Cortex of kidney (tissue), 1 donor: ENCODE data around the gene PSAP.
"Not testable (repeated sequence)": the region's sequence is repeated elsewhere in the genome, so short reads cannot be mapped to it uniquely, and the experiment has no call there.

Experiments
- DNase-seq: peaks from one replicate; lab custom pipeline; 2025; lab: John Stamatoyannopoulos, UW

Gene PSAP

DNA sequence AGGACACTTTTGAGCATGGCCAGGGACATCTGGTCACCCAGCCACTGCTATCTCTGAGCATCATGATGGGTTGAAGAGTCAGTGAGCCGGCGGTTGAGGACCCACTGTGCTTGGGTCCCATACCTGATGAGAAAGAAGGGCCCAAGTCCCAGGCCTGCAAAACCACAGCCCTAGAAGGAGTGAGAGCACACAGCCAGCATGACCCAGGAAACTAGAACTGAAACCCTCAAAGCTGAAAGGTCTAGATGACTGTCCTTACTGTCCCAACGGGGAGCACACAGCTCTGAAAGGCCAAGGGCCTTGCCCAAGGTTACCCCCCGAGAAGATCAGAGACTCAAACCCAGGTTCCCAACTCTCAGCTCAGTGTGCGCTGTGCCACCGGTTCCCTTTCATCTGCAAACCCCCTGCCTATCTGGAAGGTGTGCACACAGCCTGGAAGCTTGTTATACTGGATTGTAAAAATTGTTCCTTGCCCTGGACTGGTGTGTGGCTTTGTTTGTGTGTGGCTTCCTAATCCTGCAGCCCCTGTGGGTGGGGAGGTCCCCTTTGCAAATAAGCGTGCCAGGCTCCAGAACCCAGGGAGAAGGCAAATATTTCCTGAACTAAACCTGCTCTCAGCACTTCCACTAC is 22.6 kb upstream of the PSAP start:
- no peak for DNase-seq

DNA sequence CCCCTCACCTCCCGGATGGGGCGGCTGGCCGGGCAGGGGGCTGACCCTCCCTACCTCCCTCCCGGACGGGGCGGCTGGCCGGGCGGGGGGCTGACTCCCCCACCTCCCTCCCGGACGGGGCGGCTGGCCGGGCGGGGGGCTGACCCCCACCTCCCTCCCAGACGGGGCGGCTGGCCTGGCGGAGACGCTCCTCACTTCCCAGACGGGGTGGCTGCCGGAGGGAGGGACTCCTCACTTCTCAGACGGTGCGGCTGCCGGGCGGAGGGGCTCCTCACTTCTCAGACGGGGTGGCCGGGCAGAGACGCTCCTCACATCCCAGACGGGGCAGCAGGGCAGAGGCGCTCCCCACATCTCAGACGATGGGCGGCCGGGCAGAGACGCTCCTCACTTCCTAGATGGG is 18.6 kb upstream of the PSAP start:
- DNase-seq = not testable (repeated sequence)

DNA sequence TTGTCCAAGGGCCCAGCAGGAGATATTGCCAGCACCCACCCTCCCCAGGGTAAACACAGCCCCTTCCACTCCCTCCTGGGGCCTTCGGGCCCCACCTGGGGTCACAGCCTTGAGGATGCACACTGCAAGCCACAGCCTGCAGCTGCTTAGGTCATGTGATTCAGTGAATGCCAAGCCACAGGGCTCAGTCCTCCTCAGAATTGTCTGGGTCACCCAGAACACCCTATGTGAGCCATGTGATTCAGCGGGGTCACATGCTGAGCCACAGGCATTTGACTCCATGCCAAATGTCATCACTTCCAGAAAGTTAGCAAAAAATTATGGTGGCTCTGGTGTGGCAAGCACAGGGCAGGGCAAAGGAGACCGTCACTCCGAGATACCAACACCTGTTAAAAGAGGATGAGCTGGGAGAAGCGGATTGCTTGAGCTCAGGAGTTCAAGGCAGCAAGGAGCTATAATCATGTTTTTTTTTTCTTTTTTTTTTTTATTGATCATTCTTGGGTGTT is 17.2 kb upstream of the PSAP start:
- no peak for DNase-seq

DNA sequence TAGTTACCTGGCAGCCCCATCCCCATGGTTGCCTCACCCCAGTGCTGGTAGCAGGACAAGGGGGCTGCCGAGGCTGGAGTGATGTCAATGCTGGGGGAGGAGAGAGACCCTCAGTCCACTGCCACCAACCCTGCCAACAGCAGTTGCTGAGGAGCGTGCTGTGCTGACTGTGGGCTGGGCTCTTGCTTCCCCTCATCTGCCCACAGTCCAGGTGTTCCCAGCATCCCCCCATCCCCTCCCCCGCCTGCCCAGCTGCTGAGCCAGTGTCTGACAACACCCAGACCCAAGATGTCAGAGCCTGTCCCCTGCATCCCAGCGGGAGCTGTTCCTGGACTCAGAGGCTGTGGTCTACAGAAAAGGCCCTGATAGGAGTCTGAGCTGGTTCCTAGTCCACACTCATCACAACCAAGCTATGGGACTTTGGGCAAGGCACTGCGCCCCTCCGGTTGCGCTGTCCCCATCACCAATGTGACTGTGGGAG is 14.6 kb upstream of the PSAP start:
- no peak for DNase-seq

DNA sequence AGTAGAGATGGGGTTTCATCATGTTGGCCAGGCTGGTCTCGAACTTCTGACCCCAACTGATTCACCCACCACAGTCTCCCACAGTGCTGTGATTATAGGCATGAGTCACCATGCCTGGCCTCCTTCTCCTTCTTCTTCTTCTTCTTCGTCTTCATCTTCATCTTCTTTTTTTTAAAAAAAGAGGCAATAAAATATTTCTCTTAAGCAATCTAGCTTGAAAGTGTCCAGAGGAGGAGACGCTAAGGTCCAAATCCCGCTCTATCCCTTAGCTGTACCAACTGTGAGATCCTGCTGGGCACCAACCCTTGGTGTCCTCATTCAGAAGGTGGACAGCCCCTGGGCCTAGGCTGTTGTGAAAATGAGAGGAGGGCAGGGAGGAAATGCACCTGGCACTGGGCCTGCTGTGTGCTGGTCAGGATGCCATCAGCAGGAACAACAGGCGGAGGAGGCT is 13.9 kb upstream of the PSAP start:
- DNase-seq = no peak

DNA sequence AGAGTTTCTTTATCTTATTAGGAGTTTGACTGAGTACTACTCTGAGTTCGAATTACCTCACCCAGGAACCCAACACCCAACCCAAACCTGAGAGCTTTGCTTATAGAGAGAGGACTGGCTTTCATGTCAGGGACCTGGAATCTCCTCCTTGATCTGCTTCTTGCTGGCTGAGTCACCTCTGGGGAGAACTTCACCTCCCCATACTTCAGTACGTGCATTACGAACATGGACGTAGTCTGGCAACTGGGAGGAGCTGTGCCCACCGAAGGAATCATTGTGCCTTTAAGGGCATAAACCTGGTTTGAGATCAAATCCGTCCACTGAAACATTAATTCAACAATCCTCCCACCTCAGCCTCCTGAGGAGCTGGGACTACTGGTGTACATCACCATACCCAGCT is 12.2 kb upstream of the PSAP start:
- no peak for DNase-seq

DNA sequence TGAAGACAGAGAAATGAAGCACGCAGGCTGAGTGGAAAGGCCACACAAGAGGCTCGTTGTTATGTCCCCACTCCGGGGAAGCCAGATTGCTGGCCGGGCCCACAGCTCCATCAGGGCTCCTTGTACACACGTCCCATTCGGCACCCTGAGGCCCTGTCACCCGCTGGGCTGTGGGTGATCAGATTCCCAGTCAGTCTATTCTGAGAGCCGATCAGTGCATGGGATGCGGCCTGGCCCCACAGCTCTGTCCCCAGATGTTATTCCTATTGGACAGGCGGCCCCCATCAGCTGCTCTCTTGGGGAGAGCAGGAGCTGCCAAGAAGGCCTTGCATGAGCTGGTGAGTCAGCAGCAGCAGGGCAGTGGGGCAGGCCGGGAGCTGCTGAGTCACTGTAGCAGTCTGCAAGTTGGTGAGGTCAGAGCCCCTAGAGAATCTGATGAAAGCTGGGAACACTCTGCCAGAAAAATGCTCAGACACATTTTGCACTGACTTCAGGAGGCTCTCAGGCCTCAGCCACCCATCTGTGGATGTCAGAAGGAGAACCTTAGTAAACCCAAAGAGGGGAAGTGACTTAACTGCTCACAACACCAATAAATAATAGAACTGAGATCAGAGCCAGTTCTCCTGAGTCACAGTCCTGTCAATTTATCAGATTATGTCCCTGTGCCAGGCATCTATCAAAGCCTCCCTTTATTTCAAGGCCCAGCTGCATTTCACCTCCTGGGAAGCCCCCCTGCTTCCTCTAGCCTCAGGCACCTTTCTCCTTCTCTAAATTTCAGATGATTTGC is 9.4 kb upstream of the PSAP start:
- peak; percentile 28 for DNase-seq

DNA sequence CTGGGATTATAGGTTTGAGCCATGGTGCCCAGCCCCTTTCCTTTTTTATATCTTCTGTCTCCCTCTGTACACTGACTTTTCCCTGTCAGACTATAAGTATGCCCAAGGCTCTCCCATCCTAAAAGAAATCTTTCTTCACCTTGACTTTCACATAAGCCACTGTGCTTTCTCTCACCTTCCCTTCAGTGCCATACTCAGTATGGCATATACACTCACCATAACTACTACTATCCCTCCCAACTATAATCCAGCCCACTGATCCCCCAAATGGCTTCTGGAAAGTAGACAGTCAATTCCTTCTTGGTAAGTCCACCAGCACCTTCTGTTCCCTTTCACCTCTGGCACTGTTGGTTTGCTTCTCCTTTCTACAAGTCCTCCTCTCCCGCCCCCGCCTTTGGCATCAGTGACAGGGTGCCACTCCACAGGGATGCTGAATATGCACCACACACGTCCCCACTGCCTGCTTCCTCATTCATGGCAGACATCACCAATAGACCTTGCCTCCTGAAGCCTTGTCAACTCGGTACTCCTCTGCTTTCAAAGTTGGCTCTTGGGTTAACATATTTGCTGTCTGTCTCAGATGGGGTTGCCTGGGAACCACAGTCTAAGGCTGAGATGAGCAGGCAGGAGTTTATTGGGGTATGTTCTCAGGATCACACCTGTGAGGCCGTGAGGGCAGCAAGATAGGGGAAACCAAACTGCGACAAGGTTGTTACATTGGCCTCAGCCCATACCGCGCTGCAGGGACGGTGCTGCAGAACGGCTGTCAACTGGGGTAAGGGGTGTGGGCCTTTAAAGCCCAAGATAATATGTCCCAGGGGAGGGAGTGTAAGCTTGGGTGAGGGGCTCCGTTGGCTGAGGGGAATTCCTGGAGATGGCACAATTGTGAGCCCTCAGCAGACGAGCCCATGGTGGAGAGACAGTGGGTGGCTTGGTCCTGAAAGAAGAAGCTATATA is 7.2 kb upstream of the PSAP start:
- DNase-seq = no peak

DNA sequence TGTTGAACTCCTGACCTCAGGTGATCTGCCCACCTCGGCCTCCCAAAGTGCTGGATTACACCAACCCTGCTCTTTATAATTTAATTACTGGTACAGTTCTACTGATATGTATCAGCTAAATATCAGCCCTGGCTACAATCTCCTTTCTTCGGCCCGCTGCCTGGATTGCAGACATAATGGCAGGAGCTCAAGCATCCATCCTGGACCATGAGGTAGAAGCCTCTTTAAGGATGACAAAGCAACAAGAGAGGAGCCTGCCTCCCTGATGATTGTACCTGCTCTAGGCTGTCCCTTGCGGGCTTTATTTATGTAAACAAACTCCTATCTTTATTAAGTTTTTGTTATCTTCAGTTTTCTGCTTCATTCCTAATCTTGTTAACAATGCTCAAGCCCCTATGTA is 5.6 kb upstream of the PSAP start:
- DNase-seq = no peak

DNA sequence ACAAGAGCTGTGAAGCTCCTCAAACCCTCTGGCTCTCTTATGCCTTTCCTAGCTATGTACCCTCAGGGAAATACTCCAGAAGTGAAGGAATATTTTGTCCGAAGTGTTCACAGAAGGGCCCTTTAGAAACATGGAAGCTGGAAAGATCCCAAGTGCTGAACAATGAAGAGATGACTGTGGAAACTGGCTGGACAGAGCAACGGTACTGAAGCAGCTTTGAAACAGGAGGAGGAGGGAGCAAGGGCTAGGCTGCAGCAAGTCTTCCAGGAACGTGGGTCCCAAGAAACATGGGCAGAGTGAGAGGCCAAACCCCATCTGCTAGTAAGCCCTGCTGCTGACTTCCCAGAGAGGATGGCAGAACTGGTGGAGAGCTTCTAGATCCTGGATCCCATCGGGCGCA is 3.0 kb upstream of the PSAP start:
- no peak for DNase-seq

DNA sequence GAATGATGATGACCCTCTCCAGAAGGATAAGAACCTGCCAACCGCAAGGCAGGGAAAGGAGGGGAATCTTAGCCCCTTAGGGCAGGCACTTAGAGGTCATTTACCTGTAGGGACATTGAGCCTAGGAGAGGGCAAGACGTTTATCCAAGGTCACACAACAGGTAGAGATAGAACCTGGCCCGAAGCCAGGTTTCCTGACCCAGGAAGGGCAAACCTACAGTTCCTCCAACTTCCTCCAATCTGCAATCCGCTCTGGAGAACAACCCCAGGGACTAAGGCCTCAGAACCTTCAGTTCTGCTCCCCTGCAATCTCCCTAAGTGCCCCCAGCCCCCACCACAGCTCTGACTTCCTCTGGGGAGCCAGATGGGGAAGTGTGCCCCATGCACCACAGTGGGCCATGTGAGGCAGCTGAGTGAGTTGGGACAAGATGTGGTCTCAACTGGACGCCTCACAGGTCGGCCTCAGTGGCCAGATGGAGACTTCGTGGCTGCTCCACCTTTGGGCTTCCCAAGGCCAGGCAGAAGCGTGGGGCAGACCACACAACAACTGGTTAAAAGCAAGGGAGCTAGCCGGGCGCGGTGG is 1.4 kb upstream of the PSAP start:
- DNase-seq = no peak

DNA sequence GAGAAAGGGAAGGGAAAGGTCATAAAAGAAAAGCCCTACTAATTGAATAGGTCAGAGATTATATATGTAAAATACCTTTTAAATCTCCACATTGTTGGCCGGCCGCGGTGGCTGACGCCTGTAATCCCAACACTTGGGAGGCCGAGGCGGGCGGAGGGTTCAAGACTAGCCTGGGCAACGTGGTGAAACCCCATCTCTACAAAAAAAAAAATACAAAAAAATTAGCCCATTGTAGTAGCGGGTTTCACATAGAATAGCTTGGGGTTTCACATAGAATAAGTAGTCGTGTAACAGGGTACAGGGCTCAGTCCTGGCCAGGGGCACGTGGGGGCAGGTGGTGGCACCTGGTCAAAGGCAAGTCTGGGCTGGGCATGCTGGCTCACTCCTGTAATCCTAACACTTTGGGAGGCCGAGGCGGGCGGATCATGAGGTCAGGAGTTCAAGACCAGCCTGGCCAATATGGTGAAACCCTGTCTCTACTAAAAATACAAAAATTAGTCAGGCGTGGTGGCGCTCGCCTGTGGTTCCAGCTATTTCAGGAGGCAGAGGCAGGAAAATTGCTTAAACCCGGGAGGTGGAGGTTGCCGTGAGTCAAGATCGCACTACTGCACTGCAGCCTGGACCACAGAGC is 529 bp upstream of the PSAP start:
- not testable (repeated sequence) for DNase-seq

DNA sequence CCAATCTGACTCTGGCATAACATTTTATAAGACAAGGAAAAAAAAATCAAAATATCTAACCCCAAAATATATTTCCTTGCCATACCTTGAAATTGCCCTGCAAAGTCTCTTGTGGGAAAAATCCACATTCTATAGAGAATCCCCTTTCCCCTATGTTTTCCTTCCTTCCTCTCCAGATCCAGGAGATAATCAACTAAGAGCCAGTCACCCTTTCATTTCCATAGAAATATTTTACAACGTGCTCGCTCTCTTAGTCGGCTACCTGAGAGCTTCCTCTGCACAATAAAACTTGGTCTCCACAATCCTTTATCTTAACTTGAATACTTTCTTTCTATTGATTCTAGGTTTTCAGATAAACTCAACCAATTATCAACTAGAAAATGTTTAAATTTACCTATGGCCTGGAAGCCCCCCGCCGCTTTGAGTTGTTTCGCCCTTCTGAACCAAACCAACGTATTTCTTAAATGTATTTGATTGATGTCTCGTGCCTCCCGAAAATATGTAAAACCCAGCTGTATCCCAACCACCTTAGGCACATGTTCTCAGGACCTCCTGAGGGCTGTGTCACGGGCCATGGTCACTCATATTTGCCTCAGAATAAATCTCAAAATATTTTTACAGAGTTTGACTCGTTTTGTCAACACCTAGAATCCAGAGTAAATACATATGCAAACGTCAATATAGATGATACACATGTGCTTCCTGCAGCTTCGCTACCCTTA is 869 bp downstream of the PSAP start:
- no peak for DNase-seq

DNA sequence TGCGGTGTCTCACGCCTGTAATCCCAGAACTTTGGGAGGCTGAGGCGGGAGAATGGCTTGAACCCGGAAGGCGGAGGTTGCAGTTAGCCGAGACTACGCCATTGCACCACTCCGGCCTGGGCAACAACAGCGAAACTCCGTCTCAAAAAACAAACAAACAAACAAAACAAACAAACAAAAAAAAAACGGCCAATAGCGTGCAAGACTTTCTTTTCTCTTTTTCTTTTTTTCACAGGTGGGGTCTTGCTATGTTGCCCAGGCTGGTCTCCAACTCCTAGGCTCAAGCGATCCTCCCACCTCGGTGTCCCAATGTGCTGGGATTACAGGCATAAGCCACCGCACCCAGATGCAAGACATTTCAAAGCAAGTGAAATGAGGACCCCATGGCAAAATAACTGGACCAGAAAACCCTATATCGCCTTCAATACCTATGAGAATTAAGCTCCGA is 1.6 kb downstream of the PSAP start:
- DNase-seq = no peak

DNA sequence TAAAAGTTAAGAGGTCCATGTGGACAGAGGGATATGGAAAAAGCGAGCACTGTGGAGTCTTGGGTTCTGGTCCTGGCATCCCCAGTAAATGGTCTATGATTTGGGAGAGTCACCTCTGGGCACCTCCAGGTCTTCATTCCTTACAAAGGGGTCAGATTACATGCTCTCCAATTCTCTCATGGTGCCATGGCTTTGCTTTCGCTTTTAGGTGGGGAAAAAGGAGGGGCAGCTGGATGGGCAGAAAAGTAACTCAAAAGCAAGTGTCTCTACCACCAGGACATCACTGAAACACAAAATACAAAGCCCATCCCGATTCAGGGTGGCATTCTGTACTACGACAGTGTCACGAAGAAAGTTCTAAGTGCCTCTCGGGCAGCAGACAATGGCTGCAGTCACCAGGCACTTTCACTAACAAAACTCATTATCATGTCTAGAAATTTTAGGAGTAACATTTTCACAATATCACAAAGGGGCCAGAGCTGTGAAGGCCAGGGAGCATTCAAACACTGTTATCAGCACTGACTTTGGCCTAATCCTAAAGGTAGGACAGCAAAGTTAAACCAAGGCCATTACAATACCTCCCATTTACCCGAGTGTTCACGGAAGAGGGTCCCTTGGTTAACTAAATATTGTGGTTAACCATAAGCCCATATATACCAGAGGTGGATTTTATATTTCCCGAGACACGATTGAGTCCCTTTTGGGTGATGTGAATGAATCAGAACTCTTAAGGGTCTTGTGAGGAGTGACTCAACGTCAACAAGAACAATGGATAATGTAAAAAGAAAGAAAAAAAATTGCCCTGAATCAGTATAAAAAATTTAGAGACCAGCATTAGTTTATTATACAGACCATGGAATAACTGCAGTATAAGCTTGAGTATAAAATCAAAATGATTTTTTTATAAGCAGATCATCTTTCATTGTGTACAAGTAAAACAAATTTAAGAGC is 2.5 kb downstream of the PSAP start:
- DNase-seq = no peak

DNA sequence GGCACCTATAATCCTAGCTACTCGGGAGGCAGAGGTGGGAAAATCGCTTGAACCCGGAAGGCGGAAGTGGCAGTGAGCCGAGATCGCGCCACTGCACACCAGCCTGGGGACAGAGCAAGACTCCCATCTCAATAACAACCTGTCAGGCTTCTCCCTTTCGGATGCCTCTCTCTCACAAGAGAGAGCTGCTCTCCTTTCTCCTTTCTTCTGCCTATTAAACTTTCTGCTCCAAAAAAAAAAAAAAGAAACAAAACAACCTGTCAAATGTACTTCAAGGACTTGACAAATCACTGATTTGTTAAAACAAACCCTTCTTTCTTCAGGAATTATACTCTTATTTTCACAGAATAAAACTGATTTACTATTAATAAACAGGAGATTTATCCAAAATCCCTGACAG is 3.6 kb downstream of the PSAP start:
- no peak for DNase-seq

DNA sequence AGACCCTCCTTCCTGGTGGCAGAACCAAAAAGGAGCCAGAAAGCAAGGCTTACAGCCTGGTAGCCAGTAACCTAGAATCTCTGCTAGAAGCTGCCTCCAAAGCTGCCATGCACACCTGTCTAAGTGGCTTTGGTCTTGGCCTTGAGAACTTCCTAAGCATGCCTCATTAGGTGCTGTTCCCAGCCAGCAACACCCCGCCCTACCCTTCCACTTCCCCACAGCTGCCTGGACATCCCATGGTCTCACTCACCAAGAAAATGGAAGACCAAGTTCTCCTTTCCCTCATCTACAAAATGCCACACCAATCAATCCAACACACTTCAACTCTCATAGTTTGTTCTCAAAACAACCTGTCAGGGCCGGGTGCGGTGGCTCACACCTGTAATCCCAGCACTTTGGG is 4.2 kb downstream of the PSAP start:
- DNase-seq = no peak

DNA sequence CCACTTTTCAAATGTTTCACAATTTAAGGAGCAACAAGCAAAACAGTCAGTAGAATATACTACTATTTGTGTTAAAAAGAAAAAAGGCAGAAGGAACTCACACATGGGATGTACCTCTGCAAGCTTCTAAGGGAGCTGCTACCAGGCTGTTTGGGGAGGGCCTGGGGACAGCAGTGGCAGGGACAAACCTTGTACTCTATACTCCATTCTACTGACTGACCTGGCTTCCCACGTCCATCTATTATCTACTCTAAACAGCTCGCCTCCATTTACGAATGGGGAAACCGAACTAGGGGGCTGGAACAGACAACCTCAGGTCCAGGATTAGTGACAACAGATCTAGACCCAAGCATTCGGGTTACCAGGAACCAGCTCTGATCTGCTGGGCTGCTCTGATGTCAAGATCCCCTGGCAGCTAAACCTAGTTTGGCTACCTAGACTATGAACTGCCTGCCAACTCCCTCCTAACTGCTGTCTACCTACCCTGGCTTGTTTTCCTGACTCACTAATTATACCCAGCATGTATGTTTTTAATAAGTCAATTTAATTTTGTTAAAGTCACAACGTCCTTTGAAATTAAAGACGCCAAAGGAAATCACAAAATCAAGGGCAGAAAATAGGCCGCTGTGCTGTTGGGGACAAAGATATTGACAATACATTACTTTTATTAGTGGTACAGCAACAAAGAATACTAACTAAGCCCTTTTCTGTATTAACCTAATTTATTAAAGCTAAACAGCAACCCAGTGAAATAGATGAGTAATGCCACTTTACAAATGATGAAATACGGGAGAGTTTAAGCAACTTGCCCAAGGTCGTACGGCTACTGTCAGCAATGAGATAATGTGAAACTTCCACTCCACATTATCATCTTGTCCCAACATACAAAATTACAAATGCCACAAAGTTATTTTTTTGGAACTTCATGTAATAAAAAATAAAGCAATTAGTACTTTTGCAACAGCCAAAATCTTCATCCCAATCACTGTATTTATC is 5.3 kb downstream of the PSAP start:
- DNase-seq = no peak
